Measurements from ENCODE around the gene PXDC1. TPM values are rescaled to one million over a fixed set of nuclear protein-coding genes. Genes with fewer than 3 reads are reported as not detected.

Gene PXDC1
- total and polyA plus RNA-seq, 2 experiments from 2014 or later: 1.2 to 1.8 TPM

DNA sequence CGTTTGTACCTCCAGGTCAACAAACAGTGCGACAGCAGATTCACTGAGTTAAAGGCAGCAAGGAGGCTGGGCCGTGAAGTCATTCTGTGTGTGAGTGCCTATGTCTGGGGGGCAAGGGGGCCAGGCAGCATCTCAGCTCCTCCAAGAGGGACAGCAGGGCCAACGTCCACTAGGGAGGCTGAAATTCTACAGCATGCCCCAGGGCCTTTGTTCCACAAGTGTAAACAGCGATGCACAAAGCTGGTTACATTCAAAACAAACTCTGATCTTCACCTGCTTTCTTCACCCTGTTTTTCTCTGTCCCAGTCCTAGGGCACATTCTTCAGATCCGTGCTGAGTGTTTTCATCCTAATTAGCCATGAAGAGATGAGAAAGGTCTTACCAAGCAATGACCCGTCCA is 41.1 kb downstream of the PXDC1 start:
- H3K9me3 Mint-ChIP-seq: peaks cover 9% of the 10 kb centered on the region; the same call in 2 of the 3 replicates
- Histone ChIP-seq H3K9me2 (ENCODE audit: insufficient read depth) (peaks cover 9% of the 10 kb centered on the region; the same call in 1 of the 2 replicates), H3K79me2 (replicated peaks; ENCODE audit: insufficient read depth) (no peaks in the 10 kb centered on the region), H3F3A (replicated peaks; ENCODE audit: low read depth) (no peaks in the 10 kb centered on the region), H3K4me3 (no peak overlapping the region), H3K4me2 (no peak overlapping the region), H3K27ac (ENCODE audit: low read depth) (no peak overlapping the region), H3K36me3 (ENCODE audit: insufficient read depth) (no peaks in the 10 kb centered on the region; the same call in 1 of the 2 replicates), H3K27me3 (ENCODE audit: insufficient read depth) (no peaks in the 10 kb centered on the region), H4K20me1 (replicated peaks; ENCODE audit: insufficient read depth) (no peaks in the 10 kb centered on the region), H3K4me1 (ENCODE audit: insufficient read depth) (no peaks in the 10 kb centered on the region), H2AFZ (no peak overlapping the region)
- peaks cover 3% of the 10 kb centered on the region; the same call in 2 of the 3 replicates for H3K36me3 Mint-ChIP-seq (ENCODE audit: low read depth)
- no peak overlapping the region for H3K27ac Mint-ChIP-seq
- ATAC-seq (no peak), DNase-seq (ENCODE audit: low spot score) (no peak)
- H3K4me3 Mint-ChIP-seq: no peak overlapping the region
- peaks cover 14% of the 10 kb centered on the region for H3K27me3 Mint-ChIP-seq (ENCODE audit: insufficient read depth, low read depth, poor library complexity)
- peaks cover 2% of the 10 kb centered on the region; the same call in 1 of the 3 replicates for H3K4me1 Mint-ChIP-seq
- TF ChIP-seq, protein P1, sequence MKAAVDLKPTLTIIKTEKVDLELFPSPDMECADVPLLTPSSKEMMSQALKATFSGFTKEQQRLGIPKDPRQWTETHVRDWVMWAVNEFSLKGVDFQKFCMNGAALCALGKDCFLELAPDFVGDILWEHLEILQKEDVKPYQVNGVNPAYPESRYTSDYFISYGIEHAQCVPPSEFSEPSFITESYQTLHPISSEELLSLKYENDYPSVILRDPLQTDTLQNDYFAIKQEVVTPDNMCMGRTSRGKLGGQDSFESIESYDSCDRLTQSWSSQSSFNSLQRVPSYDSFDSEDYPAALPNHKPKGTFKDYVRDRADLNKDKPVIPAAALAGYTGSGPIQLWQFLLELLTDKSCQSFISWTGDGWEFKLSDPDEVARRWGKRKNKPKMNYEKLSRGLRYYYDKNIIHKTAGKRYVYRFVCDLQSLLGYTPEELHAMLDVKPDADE (IDR thresholded peaks at IDR 0.05): no peak
- TF ChIP-seq, protein P2, sequence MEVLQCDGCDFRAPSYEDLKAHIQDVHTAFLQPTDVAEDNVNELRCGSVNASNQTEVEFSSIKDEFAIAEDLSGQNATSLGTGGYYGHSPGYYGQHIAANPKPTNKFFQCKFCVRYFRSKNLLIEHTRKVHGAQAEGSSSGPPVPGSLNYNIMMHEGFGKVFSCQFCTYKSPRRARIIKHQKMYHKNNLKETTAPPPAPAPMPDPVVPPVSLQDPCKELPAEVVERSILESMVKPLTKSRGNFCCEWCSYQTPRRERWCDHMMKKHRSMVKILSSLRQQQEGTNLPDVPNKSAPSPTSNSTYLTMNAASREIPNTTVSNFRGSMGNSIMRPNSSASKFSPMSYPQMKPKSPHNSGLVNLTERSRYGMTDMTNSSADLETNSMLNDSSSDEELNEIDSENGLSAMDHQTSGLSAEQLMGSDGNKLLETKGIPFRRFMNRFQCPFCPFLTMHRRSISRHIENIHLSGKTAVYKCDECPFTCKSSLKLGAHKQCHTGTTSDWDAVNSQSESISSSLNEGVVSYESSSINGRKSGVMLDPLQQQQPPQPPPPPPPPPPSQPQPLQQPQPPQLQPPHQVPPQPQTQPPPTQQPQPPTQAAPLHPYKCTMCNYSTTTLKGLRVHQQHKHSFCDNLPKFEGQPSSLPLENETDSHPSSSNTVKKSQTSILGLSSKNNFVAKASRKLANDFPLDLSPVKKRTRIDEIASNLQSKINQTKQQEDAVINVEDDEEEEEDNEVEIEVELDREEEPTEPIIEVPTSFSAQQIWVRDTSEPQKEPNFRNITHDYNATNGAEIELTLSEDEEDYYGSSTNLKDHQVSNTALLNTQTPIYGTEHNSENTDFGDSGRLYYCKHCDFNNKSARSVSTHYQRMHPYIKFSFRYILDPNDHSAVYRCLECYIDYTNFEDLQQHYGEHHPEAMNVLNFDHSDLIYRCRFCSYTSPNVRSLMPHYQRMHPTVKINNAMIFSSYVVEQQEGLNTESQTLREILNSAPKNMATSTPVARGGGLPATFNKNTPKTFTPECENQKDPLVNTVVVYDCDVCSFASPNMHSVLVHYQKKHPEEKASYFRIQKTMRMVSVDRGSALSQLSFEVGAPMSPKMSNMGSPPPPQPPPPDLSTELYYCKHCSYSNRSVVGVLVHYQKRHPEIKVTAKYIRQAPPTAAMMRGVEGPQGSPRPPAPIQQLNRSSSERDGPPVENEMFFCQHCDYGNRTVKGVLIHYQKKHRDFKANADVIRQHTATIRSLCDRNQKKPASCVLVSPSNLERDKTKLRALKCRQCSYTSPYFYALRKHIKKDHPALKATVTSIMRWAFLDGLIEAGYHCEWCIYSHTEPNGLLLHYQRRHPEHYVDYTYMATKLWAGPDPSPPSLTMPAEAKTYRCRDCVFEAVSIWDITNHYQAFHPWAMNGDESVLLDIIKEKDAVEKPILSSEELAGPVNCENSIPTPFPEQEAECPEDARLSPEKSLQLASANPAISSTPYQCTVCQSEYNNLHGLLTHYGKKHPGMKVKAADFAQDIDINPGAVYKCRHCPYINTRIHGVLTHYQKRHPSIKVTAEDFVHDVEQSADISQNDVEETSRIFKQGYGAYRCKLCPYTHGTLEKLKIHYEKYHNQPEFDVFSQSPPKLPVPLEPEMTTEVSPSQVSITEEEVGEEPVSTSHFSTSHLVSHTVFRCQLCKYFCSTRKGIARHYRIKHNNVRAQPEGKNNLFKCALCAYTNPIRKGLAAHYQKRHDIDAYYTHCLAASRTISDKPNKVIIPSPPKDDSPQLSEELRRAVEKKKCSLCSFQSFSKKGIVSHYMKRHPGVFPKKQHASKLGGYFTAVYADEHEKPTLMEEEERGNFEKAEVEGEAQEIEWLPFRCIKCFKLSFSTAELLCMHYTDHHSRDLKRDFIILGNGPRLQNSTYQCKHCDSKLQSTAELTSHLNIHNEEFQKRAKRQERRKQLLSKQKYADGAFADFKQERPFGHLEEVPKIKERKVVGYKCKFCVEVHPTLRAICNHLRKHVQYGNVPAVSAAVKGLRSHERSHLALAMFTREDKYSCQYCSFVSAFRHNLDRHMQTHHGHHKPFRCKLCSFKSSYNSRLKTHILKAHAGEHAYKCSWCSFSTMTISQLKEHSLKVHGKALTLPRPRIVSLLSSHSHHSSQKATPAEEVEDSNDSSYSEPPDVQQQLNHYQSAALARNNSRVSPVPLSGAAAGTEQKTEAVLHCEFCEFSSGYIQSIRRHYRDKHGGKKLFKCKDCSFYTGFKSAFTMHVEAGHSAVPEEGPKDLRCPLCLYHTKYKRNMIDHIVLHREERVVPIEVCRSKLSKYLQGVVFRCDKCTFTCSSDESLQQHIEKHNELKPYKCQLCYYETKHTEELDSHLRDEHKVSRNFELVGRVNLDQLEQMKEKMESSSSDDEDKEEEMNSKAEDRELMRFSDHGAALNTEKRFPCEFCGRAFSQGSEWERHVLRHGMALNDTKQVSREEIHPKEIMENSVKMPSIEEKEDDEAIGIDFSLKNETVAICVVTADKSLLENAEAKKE (CRISPR knock-in tag; IDR thresholded peaks at IDR 0.05): no peak
- TF ChIP-seq JUNB (IDR thresholded peaks at IDR 0.05; ENCODE audit: unreplicated experiment) (no peak), CREB1 (CRISPR knock-in tag; IDR thresholded peaks at IDR 0.05; ENCODE audit: low read depth) (no peak), ZNF114 (CRISPR knock-in tag; IDR thresholded peaks at IDR 0.05) (no peak)
